Ovary (tissue), 3 donors: Measurements from ENCODE around the gene COL25A1.

Experiments used
- POLR2A ChIP-seq: fragments of 450-650 bp; IDR thresholded peaks from one replicate; pipeline ENCODE4 v1.6.1; 2017; ENCODE audit warnings: antibody characterized with exemption, mild to moderate bottlenecking, moderate library complexity
- TF ChIP-seq, protein P1 (sequence below), 3 donors: fragments of 450-650 bp in 2 of 3; fragments of 200-600 bp in 1 of 3; IDR thresholded peaks; one replicate each; pipeline versions ENCODE4 v1.5.1 to v1.8.0; 2016 to 2022; ENCODE audit warnings: antibody characterized with exemption in 3 of 3, mild to moderate bottlenecking in 1 of 3
- donor health status: DM: no; HTN: no; CAD: no.

DNA sequence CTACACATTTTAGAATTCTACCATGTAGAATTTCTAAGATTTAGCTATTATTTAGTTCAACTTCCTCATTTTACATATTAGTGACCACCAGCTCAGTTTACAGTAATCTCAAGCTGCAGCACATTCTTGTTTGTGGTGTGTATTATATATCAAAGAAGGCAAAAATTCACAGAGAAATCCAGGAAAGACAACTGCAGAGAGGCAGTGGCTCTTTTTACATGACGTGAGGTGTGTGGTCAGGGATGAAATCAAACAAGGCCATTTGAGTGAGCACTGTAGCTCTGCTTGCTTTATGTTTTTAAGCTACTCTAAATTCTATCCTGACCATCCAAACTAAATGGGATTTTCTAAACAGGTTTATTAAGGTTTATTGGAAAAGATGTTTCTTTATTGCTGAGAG, 71.1 kb downstream of the COL25A1 start:
- TF ChIP-seq, protein P1, sequence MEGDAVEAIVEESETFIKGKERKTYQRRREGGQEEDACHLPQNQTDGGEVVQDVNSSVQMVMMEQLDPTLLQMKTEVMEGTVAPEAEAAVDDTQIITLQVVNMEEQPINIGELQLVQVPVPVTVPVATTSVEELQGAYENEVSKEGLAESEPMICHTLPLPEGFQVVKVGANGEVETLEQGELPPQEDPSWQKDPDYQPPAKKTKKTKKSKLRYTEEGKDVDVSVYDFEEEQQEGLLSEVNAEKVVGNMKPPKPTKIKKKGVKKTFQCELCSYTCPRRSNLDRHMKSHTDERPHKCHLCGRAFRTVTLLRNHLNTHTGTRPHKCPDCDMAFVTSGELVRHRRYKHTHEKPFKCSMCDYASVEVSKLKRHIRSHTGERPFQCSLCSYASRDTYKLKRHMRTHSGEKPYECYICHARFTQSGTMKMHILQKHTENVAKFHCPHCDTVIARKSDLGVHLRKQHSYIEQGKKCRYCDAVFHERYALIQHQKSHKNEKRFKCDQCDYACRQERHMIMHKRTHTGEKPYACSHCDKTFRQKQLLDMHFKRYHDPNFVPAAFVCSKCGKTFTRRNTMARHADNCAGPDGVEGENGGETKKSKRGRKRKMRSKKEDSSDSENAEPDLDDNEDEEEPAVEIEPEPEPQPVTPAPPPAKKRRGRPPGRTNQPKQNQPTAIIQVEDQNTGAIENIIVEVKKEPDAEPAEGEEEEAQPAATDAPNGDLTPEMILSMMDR (IDR thresholded peaks at IDR 0.05) = no peak
- no peak for TF ChIP-seq POLR2A
